Measurements from ENCODE around the gene MATN1. TPM values are rescaled to one million over a fixed set of nuclear protein-coding genes. Genes with fewer than 3 reads are reported as not detected.
"Not testable (repeated sequence)": the region's sequence is repeated elsewhere in the genome, so short reads cannot be mapped to it uniquely, and the experiment has no call there.

Gene MATN1
- total and polyA plus RNA-seq, 2 experiments from 2014 or later, result 0.47 to 3.7 TPM

DNA sequence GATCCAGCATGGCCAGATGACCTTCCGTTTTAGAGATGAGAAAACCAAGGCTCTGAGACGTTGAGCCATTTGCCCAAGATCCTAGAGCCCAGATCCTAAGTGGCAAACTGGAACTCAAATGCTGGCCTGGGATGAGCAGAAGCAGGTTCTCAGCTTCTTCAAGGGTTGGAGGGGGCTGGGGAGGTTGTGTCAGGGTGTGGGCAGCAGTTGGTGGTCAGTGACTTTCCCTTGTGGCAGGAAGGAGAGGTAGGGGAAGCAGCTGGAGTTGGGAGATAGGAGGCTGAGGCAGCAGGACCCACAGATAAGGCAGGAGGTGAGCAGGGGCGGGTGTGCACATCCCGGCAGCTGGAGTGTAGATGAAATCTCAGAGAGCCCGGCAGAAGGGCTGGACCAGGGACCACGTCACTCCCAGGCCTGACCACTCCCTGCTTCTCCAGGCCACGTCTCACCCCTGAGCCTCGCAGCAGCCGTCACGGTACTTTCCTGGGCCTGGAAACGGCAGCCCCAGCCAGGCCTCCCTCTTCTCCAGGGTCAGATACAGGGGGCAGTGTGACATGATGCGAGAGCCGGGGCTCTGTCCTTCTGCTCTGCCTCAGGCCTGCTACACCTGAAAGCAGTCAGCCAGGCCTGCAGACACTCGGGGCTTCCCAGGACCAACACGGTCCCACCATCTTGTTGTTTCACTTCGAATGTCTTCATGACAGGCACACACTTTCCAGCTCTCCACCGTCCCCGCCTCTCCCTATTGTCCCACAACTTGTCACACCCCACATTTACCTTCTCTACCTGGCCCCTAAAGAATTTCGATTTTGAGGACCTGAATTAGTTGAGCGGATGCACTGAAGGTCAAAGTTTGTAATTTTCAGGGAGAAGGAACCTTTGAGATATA, 45.7 kb upstream of the MATN1 start:
- Histone ChIP-seq H2AFZ (no peak overlapping the region), H3K4me3 (no peak overlapping the region), H3K27me3 (no peaks in the 10 kb centered on the region), H3K79me2 (no peaks in the 10 kb centered on the region), H3K9me3 (ENCODE audit: low read depth) (no peaks in the 10 kb centered on the region), H3K4me2 (no peak overlapping the region), H3K27ac (no peak overlapping the region), H4K20me1 (ENCODE audit: insufficient read depth, poor library complexity, severe bottlenecking) (no peaks in the 10 kb centered on the region), H3K4me1 (ENCODE audit: insufficient read depth) (no peaks in the 10 kb centered on the region), H3K9me2 (replicated peaks; ENCODE audit: insufficient read depth) (no peaks in the 10 kb centered on the region), H3K36me3 (replicated peaks; ENCODE audit: insufficient read depth, low read depth) (no peaks in the 10 kb centered on the region)
- 78% methylated on average over 20 of the region's 20 CpGs for WGBS (ENCODE audit: low lambda C conversion rate, missing lambda C conversion rate)
- no peak for DNase-seq (ENCODE audit: low spot score)
- TF ChIP-seq EZH2phosphoT487 (IDR thresholded peaks at IDR 0.05; ENCODE audit: low read depth, severe bottlenecking, unreplicated experiment) (no peak), EZH2 (IDR thresholded peaks at IDR 0.05; ENCODE audit: borderline replicate concordance) (no peak)
- TF ChIP-seq, protein P1, sequence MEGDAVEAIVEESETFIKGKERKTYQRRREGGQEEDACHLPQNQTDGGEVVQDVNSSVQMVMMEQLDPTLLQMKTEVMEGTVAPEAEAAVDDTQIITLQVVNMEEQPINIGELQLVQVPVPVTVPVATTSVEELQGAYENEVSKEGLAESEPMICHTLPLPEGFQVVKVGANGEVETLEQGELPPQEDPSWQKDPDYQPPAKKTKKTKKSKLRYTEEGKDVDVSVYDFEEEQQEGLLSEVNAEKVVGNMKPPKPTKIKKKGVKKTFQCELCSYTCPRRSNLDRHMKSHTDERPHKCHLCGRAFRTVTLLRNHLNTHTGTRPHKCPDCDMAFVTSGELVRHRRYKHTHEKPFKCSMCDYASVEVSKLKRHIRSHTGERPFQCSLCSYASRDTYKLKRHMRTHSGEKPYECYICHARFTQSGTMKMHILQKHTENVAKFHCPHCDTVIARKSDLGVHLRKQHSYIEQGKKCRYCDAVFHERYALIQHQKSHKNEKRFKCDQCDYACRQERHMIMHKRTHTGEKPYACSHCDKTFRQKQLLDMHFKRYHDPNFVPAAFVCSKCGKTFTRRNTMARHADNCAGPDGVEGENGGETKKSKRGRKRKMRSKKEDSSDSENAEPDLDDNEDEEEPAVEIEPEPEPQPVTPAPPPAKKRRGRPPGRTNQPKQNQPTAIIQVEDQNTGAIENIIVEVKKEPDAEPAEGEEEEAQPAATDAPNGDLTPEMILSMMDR (IDR thresholded peaks at IDR 0.05; ENCODE audit: poor library complexity), result no peak

- Histone ChIP-seq H3K4me2 (no peak overlapping the region), H3K27me3 (no peaks in the 10 kb centered on the region), H3K79me2 (no peaks in the 10 kb centered on the region), H3K4me1 (ENCODE audit: insufficient read depth) (peaks cover 6% of the 10 kb centered on the region), H4K20me1 (ENCODE audit: insufficient read depth, poor library complexity, severe bottlenecking) (no peaks in the 10 kb centered on the region), H3K27ac (no peak overlapping the region), H3K4me3 (no peak overlapping the region), H2AFZ (no peak overlapping the region), H3K9me2 (replicated peaks; ENCODE audit: insufficient read depth) (no peaks in the 10 kb centered on the region), H3K36me3 (replicated peaks; ENCODE audit: insufficient read depth, low read depth) (no peaks in the 10 kb centered on the region), H3K9me3 (ENCODE audit: low read depth) (no peaks in the 10 kb centered on the region)
- TF ChIP-seq, protein P1 (IDR thresholded peaks at IDR 0.05; ENCODE audit: poor library complexity), result no peak
- TF ChIP-seq EZH2 (IDR thresholded peaks at IDR 0.05; ENCODE audit: borderline replicate concordance) (no peak), EZH2phosphoT487 (IDR thresholded peaks at IDR 0.05; ENCODE audit: low read depth, severe bottlenecking, unreplicated experiment) (no peak)
- no peak for DNase-seq (ENCODE audit: low spot score)
- 92% methylated on average over 9 of the region's 9 CpGs for WGBS (ENCODE audit: low lambda C conversion rate, missing lambda C conversion rate)
These were observed 44.9 kb upstream of the MATN1 start for GRCh38 chr1:30768159-30768829.

- H3K27me3 ChIP-seq; DNase-seq (ENCODE audit: low spot score); H3K4me1 ChIP-seq (ENCODE audit: insufficient read depth); H4K20me1 ChIP-seq (ENCODE audit: insufficient read depth, poor library complexity, severe bottlenecking); H3K36me3 ChIP-seq (replicated peaks; ENCODE audit: insufficient read depth, low read depth); H3K4me3 ChIP-seq; H3K27ac ChIP-seq; H3K4me2 ChIP-seq; H3K79me2 ChIP-seq; H2AFZ ChIP-seq; H3K9me2 ChIP-seq (replicated peaks; ENCODE audit: insufficient read depth); H3K9me3 ChIP-seq (ENCODE audit: low read depth): not testable (repeated sequence)
- WGBS (ENCODE audit: low lambda C conversion rate, missing lambda C conversion rate), result 92% methylated on average over 8 of the region's 8 CpGs
These were observed 43.6 kb upstream of the MATN1 start for GRCh38 chr1:30766948-30767347.
